H9 (cell line): Measurements from ENCODE around the gene KCNMA1. TPM values are rescaled to one million over a fixed set of nuclear protein-coding genes. Genes with fewer than 3 reads are reported as not detected.

Source experiments
- DNase-seq: peaks from one replicate; pipeline ENCODE4 v3.0.0-alpha.2; 2017
- H2AFZ ChIP-seq: one replicate; pipeline ENCODE4 v1.6.1; 2013; ENCODE audit warnings: mild to moderate bottlenecking, low read length, control low read depth, moderate library complexity
- H2AK5ac ChIP-seq: 2 replicates; pipeline ENCODE4 v1.6.1; 2013; ENCODE audit warnings: low read length, control low read depth, mixed read lengths; ENCODE audit not compliant: insufficient read length
- H2BK120ac ChIP-seq: one replicate; pipeline ENCODE4 v1.6.1; 2013; ENCODE audit warnings: low read depth, mild to moderate bottlenecking, low read length, control low read depth, inconsistent platforms; ENCODE audit not compliant: poor library complexity, severe bottlenecking
- H2BK12ac ChIP-seq: 2 replicates; pipeline ENCODE4 v1.6.1; 2013; ENCODE audit warnings: low read length, control low read depth, mixed read lengths, low read depth; ENCODE audit not compliant: insufficient read length
- H2BK15ac ChIP-seq: 2 replicates; pipeline ENCODE4 v1.6.1; 2013; ENCODE audit warnings: low read depth, low read length, control low read depth
- H2BK20ac ChIP-seq: one replicate; pipeline ENCODE4 v1.6.1; 2013; ENCODE audit warnings: low read depth, mild to moderate bottlenecking, low read length, control low read depth, inconsistent platforms; ENCODE audit not compliant: poor library complexity, severe bottlenecking
- H2BK5ac ChIP-seq: 2 replicates; pipeline ENCODE4 v1.6.1; 2013; ENCODE audit warnings: low read length, control low read depth, mixed read lengths; ENCODE audit not compliant: insufficient read length
- H3K14ac ChIP-seq: 2 replicates; pipeline ENCODE4 v1.6.1; 2013; ENCODE audit warnings: low read length, control low read depth; ENCODE audit not compliant: insufficient read depth
- H3K18ac ChIP-seq: 2 replicates; pipeline ENCODE4 v1.6.1; 2013; ENCODE audit warnings: low read depth, mild to moderate bottlenecking, mixed read lengths, low read length, control low read depth; ENCODE audit not compliant: insufficient read length
- H3K23ac ChIP-seq: 2 replicates; pipeline ENCODE4 v1.6.1; 2013; ENCODE audit warnings: low read length, control low read depth, mixed read lengths, low read depth; ENCODE audit not compliant: insufficient read length
- H3K23me2 ChIP-seq: 2 replicates; pipeline ENCODE4 v1.6.1; 2013; ENCODE audit warnings: low read depth, mild to moderate bottlenecking, mixed read lengths, low read length, control low read depth; ENCODE audit not compliant: insufficient read length, poor library complexity, severe bottlenecking
- H3K27ac ChIP-seq: 2 replicates; pipeline ENCODE4 v1.5.1; 2013; ENCODE audit warnings: low read length, control low read depth, mixed read lengths, low read depth; ENCODE audit not compliant: insufficient read length
- H3K27me3 ChIP-seq: 2 replicates; pipeline ENCODE4 v1.6.1; 2013; ENCODE audit warnings: low read length, control low read depth, inconsistent platforms; ENCODE audit not compliant: insufficient read depth
- H3K4ac ChIP-seq: 2 replicates; pipeline ENCODE4 v1.6.1; 2013; ENCODE audit warnings: low read depth, mild to moderate bottlenecking, control low read depth, inconsistent platforms, low read length, moderate library complexity
- H3K4me1 ChIP-seq: 2 replicates; pipeline ENCODE4 v1.6.1; 2013; ENCODE audit warnings: low read length, control low read depth, inconsistent platforms; ENCODE audit not compliant: insufficient read depth
- H3K4me2 ChIP-seq: 2 replicates; pipeline ENCODE4 v1.6.1; 2013; ENCODE audit warnings: low read length, control low read depth, mixed read lengths; ENCODE audit not compliant: insufficient read length, insufficient read depth
- H3K56ac ChIP-seq: 2 replicates; pipeline ENCODE4 v1.6.1; 2013; ENCODE audit warnings: low read depth, mild to moderate bottlenecking, mixed read lengths, low read length, control low read depth; ENCODE audit not compliant: insufficient read length
- H3K79me1 ChIP-seq: 2 replicates; pipeline ENCODE4 v1.6.1; 2013; ENCODE audit warnings: low read depth, mild to moderate bottlenecking, moderate library complexity, low read length, control low read depth, inconsistent platforms; ENCODE audit not compliant: insufficient read depth, poor library complexity, severe bottlenecking
- H3K79me2 ChIP-seq: 2 replicates; pipeline ENCODE4 v1.6.1; 2013; ENCODE audit warnings: low read length, control low read depth, inconsistent platforms; ENCODE audit not compliant: insufficient read depth
- H3K9ac ChIP-seq: 2 replicates; pipeline ENCODE4 v1.6.1; 2013; ENCODE audit warnings: low read length, control low read depth, mixed read lengths; ENCODE audit not compliant: insufficient read length; ENCODE audit errors: extremely low read depth
- H3K9me3 ChIP-seq: one replicate; pipeline ENCODE4 v1.6.1; 2013; ENCODE audit warnings: low read depth, low read length, inconsistent platforms; ENCODE audit not compliant: control insufficient read depth
- H3T11ph ChIP-seq: one replicate; pipeline ENCODE4 v1.6.1; 2013; ENCODE audit warnings: mild to moderate bottlenecking, low read length, control low read depth, inconsistent platforms
- H4K20me1 ChIP-seq: one replicate; pipeline ENCODE4 v1.6.1; 2013; ENCODE audit not compliant: control insufficient read depth, insufficient read length, insufficient read depth
- H4K5ac ChIP-seq: 2 replicates; pipeline ENCODE4 v1.6.1; 2013; ENCODE audit warnings: low read depth, mild to moderate bottlenecking, mixed read lengths, low read length, control low read depth; ENCODE audit not compliant: insufficient read length
- H4K8ac ChIP-seq: replicated peaks from 2 replicates; pipeline ENCODE4 v1.6.1; 2013; ENCODE audit warnings: low read length, control low read depth, mixed read lengths, low read depth; ENCODE audit not compliant: insufficient read length
- H4K91ac ChIP-seq: 2 replicates; pipeline ENCODE4 v1.6.1; 2013; ENCODE audit warnings: low read depth, mild to moderate bottlenecking, moderate library complexity, mixed read lengths, low read length, control low read depth; ENCODE audit not compliant: insufficient read length
- H3K27ac Mint-ChIP-seq, 3 experiments: 2 replicates in 2 of 3; 3 replicates in 1 of 3; pipeline ENCODE4 v1.8.0; 2020 to 2021; ENCODE audit warnings: mixed read lengths in 3 of 3, mild to moderate bottlenecking in 1 of 3, moderate library complexity in 1 of 3
- H3K27me3 Mint-ChIP-seq: 2 replicates; pipeline ENCODE4 v1.8.0; 2021; ENCODE audit warnings: low read depth, mild to moderate bottlenecking, moderate library complexity, mixed read lengths
- H3K36me3 Mint-ChIP-seq, 3 experiments: 2 replicates in 2 of 3; 3 replicates in 1 of 3; pipeline ENCODE4 v1.8.0; 2020 to 2021; ENCODE audit warnings: low read depth in 3 of 3, mixed read lengths in 3 of 3; ENCODE audit not compliant: insufficient read depth in 1 of 3
- H3K4me1 Mint-ChIP-seq, 2 experiments: 2 replicates each; pipeline ENCODE4 v1.8.0; 2020; ENCODE audit warnings: mixed read lengths in 2 of 2
- H3K4me3 Mint-ChIP-seq, 2 experiments: 2 replicates in 1 of 2; 3 replicates in 1 of 2; pipeline ENCODE4 v1.8.0; 2020 to 2021; ENCODE audit warnings: mild to moderate bottlenecking in 2 of 2, mixed read lengths in 2 of 2, moderate library complexity in 1 of 2
- H3K9me3 Mint-ChIP-seq, 2 experiments: 2 replicates in 1 of 2; 3 replicates in 1 of 2; pipeline ENCODE4 v1.8.0; 2020; ENCODE audit warnings: mild to moderate bottlenecking in 2 of 2, mixed read lengths in 2 of 2, moderate library complexity in 1 of 2
- WGBS: extraction: QIAGEN DNeasy Blood & Tissue Kit; methylation state at CpG from one replicate; pipeline ENCODE4 v1.1.7; 2013; ENCODE audit warnings: missing lambda C conversion rate, low lambda C conversion rate, mixed read lengths; ENCODE audit not compliant: insufficient read length; ENCODE audit errors: extremely low coverage; 5-methylcytosine and 5-hydroxymethylcytosine counted together
- total RNA-seq: library from RNA; stranded (reverse); gene quantifications from 2 replicates; pipeline ENCODE4 v1.2.1, GENCODE V29; 2021
- TF ChIP-seq, protein P1 (sequence below): fragments of 200-600 bp; sonication (generic); conservative IDR thresholded peaks from 3 replicates; pipeline ENCODE4 v1.8.0; 2021; ENCODE audit warnings: antibody characterized with exemption, mild to moderate bottlenecking

The KCNMA1 gene
- total RNA-seq, 1 experiment from 2014 or later = 2.0 TPM

DNA sequence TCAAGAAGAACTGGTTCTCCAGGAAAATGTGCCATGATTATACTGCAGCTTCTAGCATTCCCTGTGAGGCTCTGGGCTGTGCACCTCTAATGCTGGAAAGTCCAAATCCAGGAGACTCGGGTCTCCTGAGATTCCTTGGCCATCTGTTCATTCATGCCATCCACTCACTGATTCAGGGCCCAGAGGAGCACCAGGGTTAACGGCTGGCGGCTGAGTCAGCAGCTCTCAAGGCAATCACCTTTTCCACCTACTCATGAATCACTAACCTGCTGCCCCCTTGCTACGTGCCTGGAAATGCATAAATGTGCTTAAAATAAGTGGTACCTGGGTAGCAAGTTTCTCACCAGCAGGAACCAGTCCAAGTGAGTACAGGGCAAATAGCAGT, 132.7 kb downstream of the KCNMA1 start:
- no peak overlapping the region for H3K14ac ChIP-seq
- no peaks in the 10 kb centered on the region for H3K79me1 ChIP-seq
- H3K27ac ChIP-seq = no peak overlapping the region
- Mint-ChIP-seq H3K27ac (no peak overlapping the region), H3K36me3 (no peaks in the 10 kb centered on the region), H3K27me3 (peaks cover 3% of the 10 kb centered on the region; the same call in 1 of the 2 replicates), H3K4me3 (no peak overlapping the region), H3K9me3 (no peaks in the 10 kb centered on the region), H3K4me1 (no peaks in the 10 kb centered on the region; a peak in 1 of 4 replicates)
- H4K91ac ChIP-seq = no peak overlapping the region
- TF ChIP-seq, protein P1, sequence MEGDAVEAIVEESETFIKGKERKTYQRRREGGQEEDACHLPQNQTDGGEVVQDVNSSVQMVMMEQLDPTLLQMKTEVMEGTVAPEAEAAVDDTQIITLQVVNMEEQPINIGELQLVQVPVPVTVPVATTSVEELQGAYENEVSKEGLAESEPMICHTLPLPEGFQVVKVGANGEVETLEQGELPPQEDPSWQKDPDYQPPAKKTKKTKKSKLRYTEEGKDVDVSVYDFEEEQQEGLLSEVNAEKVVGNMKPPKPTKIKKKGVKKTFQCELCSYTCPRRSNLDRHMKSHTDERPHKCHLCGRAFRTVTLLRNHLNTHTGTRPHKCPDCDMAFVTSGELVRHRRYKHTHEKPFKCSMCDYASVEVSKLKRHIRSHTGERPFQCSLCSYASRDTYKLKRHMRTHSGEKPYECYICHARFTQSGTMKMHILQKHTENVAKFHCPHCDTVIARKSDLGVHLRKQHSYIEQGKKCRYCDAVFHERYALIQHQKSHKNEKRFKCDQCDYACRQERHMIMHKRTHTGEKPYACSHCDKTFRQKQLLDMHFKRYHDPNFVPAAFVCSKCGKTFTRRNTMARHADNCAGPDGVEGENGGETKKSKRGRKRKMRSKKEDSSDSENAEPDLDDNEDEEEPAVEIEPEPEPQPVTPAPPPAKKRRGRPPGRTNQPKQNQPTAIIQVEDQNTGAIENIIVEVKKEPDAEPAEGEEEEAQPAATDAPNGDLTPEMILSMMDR = peak; percentile 29; the same call in 2 of the 3 replicates
- H2BK15ac ChIP-seq = no peak overlapping the region
- no peak overlapping the region for H2BK12ac ChIP-seq
- no peak overlapping the region for H3K56ac ChIP-seq
- no CpG with 5 or more reads among the region's 4 CpGs for whole genome bisulfite sequencing
- no peaks in the 10 kb centered on the region for H3K27me3 ChIP-seq
- no peak overlapping the region for H2AK5ac ChIP-seq
- H2BK120ac ChIP-seq = no peak overlapping the region
- H3T11ph ChIP-seq = no peak overlapping the region
- no peak overlapping the region for H3K23ac ChIP-seq
- no peak overlapping the region for H3K9ac ChIP-seq
- H3K18ac ChIP-seq = no peak overlapping the region
- no peaks in the 10 kb centered on the region for H3K23me2 ChIP-seq
- no peak overlapping the region for H2AFZ ChIP-seq
- H3K79me2 ChIP-seq = no peaks in the 10 kb centered on the region
- no peak overlapping the region for H4K8ac ChIP-seq
- H3K4ac ChIP-seq = no peak overlapping the region
- H2BK20ac ChIP-seq = no peak overlapping the region
- H3K4me1 ChIP-seq = no peaks in the 10 kb centered on the region
- no peaks in the 10 kb centered on the region for H3K9me3 ChIP-seq
- no peak for DNase-seq
- H2BK5ac ChIP-seq = no peak overlapping the region
- H4K5ac ChIP-seq = no peak overlapping the region
- no peak overlapping the region for H3K4me2 ChIP-seq
- no peaks in the 10 kb centered on the region for H4K20me1 ChIP-seq
